Activated T-helper 9 cell treated with anti-CD3 and anti-CD28 coated beads, Interleukin-2, amount 50 U/mL, for 16 hours (primary cell): Measurements from ENCODE around the gene CDKL4.
"Not testable (repeated sequence)": the region's sequence is repeated elsewhere in the genome, so short reads cannot be mapped to it uniquely, and the experiment has no call there.

ENCODE experiments used
- DNase-seq: peaks from one replicate; pipeline ENCODE4 v3.0.0-alpha.2; 2020; ENCODE audit warnings: low read depth

The CDKL4 gene

GRCh38 chr2:39243469-39244123, at the start of gene CDKL4:
TSS of gene CDKL4 (minus strand) at chr2:39243970.
- peak; percentile 21 for DNase-seq

- DNase-seq, result no peak
Observed at GRCh38 chr2:39290433-39290832, 46.7 kb upstream of the CDKL4 start.

- no peak for DNase-seq
Observed at GRCh38 chr2:39289609-39290008, 45.8 kb upstream of the CDKL4 start.

DNA sequence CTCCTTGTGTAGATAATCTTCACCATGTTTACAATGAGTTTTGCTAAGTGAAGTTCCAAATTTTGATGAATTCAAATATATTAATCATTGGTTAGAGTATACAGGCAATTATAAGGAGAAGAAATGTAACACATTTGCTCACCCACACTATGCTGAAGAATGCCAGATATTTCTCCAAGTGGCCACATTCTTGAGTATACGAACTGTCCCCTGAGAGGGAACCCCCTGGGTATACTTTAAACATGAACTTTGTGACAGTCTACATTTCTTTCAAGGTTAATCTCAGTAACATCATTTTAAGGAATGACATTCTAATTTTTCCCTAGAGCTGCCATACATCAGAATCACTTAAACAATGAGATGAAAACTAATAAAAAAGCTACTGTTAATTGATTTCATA, 39.8 kb upstream of the CDKL4 start:
- DNase-seq, result no peak

- DNase-seq, result no peak
Observed at GRCh38 chr2:39281391-39281790, 37.6 kb upstream of the CDKL4 start.

DNA sequence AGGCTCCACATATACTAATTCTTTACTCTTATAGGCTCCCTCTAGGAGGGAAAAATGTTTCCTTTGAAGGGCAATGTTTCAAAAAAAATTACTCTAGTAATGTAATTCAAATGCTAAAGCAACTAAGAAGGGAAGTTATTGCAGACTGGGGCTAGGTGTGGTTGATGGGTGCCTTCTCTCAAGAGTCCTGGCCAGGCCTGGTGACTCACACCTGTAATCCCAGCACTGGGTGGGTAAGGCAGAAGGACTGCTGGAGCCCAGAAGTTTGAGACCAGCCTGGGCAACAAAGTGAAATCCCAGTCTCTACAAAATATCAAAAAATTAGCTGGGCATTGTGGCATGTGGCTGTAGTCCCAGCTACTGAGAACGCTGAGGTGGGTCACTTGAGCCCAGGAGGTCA, 31.2 kb upstream of the CDKL4 start:
- DNase-seq, result no peak

DNA sequence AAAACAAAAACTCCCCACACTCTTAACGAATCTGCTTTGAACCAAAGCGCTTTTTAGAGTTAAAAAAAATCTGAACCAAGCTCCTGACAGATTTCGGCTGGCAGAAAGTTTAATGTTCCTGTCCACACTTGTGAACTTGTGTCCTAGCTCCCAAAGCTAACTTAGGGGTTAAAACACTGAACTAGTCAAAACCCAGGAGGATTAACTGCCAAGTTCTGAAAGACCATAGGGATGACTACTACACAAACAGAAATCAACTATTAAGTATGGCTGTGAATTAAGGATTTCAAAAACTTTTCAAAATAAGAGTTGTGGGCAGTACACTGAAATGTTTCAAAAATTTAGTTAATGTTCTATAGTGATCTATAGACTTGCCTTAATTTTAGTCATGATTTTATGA, 26.2 kb upstream of the CDKL4 start:
- no peak for DNase-seq

GRCh38 chr2:39266916-39267434, 23.2 kb upstream of the CDKL4 start:
- no peak for DNase-seq

- DNase-seq, result no peak
Observed at GRCh38 chr2:39266139-39266805, 22.5 kb upstream of the CDKL4 start.

- no peak for DNase-seq
Observed at GRCh38 chr2:39265315-39265714, 21.5 kb upstream of the CDKL4 start.

- DNase-seq, result no peak
Observed at GRCh38 chr2:39264733-39265132, 21.0 kb upstream of the CDKL4 start.

DNA sequence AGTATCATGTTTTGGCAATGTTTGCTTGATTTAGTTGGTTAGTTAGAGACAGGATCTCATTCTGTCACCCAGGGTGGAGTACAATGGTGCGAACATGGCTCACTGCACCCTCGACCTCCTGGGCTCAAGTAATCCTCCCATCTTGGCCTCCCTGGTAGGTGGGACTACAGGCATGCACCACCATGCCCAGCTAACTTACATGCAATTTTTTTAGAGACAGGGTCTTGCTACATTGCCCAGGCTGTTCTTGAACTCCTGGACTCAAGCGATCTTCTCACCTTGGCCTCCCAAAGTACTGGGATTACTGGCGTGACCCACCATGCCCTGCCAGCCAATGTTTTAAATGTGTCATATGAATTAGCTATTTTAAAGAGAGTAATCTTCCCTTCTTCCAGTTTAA, 16.3 kb upstream of the CDKL4 start:
- no peak for DNase-seq

- DNase-seq, result no peak
Observed at GRCh38 chr2:39256040-39256439, 12.3 kb upstream of the CDKL4 start.

DNA sequence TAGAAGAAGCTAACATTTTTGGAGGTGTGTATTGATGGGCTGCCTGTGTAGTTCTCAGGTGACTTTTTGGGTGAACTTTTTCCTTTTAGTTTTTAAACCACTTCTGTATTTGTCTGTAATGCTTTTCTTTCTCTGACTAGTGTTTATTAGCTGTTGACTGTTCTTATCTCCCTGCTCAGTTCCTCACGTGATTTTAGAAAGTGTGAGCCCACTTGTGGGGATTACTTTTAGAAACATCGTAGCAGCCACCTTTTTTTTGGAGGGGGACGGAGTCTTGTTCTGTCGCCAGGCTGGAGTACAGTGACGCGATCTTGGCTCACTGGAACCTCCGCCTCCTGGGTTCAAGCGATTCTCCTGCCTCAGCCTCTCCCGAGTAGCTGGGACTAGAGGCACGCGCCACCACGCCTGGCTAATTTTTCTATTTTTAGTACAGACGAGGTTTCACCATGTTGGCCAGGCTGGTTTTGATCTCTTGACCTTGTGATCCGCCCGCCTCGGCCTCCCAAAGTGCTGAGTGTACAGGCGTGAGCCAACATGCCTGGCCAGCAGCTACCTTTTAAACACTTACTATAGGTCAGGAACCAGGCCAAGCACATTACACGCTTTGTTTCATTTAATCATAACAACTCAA, 9.2 kb upstream of the CDKL4 start:
- no peak for DNase-seq

DNA sequence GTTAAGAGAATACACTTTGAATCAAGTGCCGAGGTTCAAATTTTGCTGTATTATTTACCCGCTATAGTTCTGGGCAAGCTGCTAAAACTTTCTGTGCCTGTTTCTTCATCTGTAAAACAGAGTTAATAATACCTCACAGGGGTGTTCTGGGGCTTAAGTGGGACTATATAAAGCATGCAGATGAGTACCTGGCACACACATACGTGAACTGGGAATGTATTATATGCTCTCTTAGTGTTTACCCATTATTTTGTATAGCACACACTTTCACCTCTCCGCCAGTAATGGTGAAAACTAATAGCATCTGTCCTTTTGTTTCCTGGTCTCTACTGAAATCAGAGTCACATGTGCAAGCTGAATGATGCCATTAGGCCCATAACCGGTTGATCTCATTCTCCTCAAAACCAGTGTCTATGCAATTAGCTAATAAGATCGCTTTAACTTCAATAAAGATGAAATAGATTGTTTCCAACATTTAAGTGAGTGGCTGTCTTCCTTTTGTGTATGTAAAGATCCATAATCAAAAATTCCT, 3.8 kb upstream of the CDKL4 start:
- DNase-seq, result no peak

GRCh38 chr2:39246382-39246980, 2.7 kb upstream of the CDKL4 start:
- DNase-seq, result no peak

- not testable (repeated sequence) for DNase-seq
Observed at GRCh38 chr2:39244963-39245625, 1.3 kb upstream of the CDKL4 start.

DNA sequence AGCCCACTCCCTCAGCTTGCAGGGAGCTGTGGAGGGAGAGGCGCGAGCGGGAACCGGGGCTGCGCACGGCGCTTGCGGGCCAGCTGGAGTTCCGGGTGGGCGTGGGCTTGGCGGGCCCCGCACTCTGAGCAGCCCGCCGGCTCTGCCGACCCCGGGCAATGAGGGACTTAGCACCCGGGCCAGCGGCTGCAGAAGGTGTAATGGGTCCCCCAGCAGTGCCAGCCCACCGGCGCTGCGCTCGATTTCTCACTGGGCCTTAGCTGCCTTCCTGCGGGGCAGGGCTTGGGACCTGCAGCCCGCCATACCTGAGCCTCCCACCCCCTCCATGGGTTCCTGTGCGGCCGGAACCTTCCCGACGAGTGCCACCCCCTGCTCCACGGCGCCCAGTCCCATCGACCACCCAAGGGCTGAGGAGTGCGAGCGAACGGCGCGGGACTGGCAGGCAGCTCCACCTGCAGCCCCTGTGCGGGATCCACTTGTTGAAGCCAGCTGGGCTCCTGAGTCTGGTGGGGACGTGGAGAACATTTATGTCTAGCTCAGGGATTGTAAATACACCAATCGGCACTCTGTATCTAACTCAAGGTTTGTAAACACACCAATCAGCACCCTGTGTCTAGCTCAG, 582 bp upstream of the CDKL4 start:
- DNase-seq, result not testable (repeated sequence)

GRCh38 chr2:39241588-39241987, 2.2 kb downstream of the CDKL4 start:
- no peak for DNase-seq

DNA sequence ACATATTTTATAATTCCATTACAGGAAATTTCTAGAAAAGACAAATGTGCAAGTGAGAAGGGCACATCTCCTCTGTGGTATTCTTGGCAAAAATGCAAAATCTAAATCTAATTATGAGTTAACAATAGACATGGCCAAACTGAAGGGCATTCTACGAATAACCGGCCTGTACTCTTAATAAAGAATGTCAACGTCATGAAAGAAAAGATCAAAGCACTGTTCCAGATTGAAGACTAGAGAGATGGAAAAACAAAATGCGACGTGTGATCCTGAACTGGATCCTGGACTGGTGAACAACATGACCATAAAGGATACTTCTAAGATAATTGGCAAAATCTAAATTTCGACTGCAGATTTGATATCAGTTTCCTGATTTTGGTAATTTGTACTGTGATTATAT, 3.0 kb downstream of the CDKL4 start:
- DNase-seq, result no peak

DNA sequence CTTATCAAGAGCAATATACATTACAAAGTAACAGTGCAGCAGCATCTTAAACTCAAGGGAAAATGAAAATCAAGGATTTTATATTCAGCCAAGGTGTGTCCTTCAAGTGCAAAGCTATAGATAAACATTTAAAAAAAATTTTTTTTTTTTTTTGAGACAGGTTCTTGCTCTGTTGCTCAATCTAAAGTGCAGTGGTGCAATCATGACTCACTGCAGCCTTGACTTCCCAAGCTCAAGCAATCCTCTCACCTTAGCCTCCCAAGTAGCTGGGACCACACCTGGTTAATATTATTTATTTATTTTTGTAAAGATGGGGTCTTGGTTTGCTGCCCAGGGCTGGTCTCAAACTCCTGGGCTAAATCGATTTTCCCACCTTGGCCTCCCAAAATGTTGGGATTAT, 9.0 kb downstream of the CDKL4 start:
- DNase-seq, result no peak

DNA sequence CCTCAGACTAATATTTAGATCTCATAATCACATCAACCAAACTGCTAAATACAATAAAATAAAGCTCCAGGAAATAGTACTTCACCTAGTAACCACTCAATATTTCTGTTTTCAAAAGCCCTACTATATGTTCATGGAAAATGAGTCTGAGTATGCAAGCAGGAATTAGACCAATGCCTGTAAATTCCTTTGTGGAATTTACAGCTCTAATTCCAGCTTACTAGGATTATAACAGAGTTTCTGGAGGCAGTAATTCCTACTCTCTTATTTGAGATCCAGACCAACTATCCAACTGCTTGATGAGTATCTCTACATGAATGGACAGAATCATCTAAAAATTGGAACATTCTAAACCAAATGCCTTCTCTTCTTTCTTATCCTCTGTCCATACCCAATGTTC, 11.6 kb downstream of the CDKL4 start:
- no peak for DNase-seq
